HT-29 (cell line): ENCODE results near the gene THBS1. TPM values are rescaled to one million over a fixed set of nuclear protein-coding genes. Genes with fewer than 3 reads are reported as not detected.

ENCODE experiments used
- DNase-seq: peaks from one replicate; pipeline ENCODE4 v3.0.0-alpha.2; 2015; ENCODE audit warnings: low spot score
- total RNA-seq: library from RNA; depleted of rRNA; stranded (reverse); fragments of >200 nt; shearing (Covaris generic); gene quantifications from 2 replicates; pipeline ENCODE4 v1.2.3, GENCODE V29; 2014

Gene THBS1
- total RNA-seq, 1 experiment from 2014 or later: 5.6 TPM

- DNase-seq: no peak
These were observed 7.8 kb downstream of the THBS1 start for GRCh38 chr15:39588531-39589192.

- DNase-seq: no peak
These were observed 8.4 kb downstream of the THBS1 start for GRCh38 chr15:39589193-39589814.

GRCh38 chr15:39589815-39590644 lies 9.2 kb downstream of the THBS1 start:
- DNase-seq: no peak

- DNase-seq: no peak
These were observed 10.4 kb downstream of the THBS1 start for GRCh38 chr15:39591141-39591895.

GRCh38 chr15:39591896-39592315 lies 11.0 kb downstream of the THBS1 start:
- DNase-seq: no peak

- DNase-seq: no peak
These were observed 11.6 kb downstream of the THBS1 start for GRCh38 chr15:39592500-39592899.

GRCh38 chr15:39593071-39593655 lies 12.3 kb downstream of the THBS1 start:
- no peak for DNase-seq

- DNase-seq: no peak
These were observed 13.0 kb downstream of the THBS1 start for GRCh38 chr15:39593656-39594445.

- DNase-seq: no peak
These were observed 13.8 kb downstream of the THBS1 start for GRCh38 chr15:39594446-39595337.

- peak; percentile 32 for DNase-seq
These were observed 14.7 kb downstream of the THBS1 start for GRCh38 chr15:39595338-39596221.

GRCh38 chr15:39596358-39597051 lies 15.6 kb downstream of the THBS1 start:
- DNase-seq: peak; percentile 42

- DNase-seq: no peak
These were observed 16.5 kb downstream of the THBS1 start for GRCh38 chr15:39597336-39597735.

- DNase-seq: no peak
These were observed 16.9 kb downstream of the THBS1 start for GRCh38 chr15:39597751-39598185.

GRCh38 chr15:39598186-39598850 lies 17.4 kb downstream of the THBS1 start:
- DNase-seq: peak; percentile 50

GRCh38 chr15:39598958-39599845 lies 18.3 kb downstream of the THBS1 start:
- DNase-seq: no peak

GRCh38 chr15:39599871-39600270 lies 19.0 kb downstream of the THBS1 start:
- no peak for DNase-seq
